ENCODE results near the gene HSF5. TPM values are rescaled to one million over a fixed set of nuclear protein-coding genes. Genes with fewer than 3 reads are reported as not detected.
"Not testable (repeated sequence)": the region's sequence is repeated elsewhere in the genome, so short reads cannot be mapped to it uniquely, and the experiment has no call there.

Gene HSF5
- total RNA-seq, 1 donor from 2014 or later, result 5.5 TPM

GRCh38 chr17:58507123-58507634 lies 19.0 kb upstream of the HSF5 start:
- Mint-ChIP-seq H3K27me3 (no peaks in the 10 kb centered on the region), H3K36me3 (ENCODE audit: low read depth) (peaks cover 92% of the 10 kb centered on the region), H3K4me3 (no peak overlapping the region), H3K27ac (no peak overlapping the region), H3K4me1 (peaks cover 50% of the 10 kb centered on the region), H3K9me3 (no peaks in the 10 kb centered on the region)
- CTCF ChIA-PET, result no interaction called here
- POLR2A ChIA-PET, result interaction anchor here (0.7 to 1.4 kb wide), 3 partner anchors 11 to 190 kb away, joined by 3 to 5 read pairs (median 4); no protein-coding TSS in a partner anchor
- intact Hi-C loops (cut with micrococcal nuclease), result no loop called here
- no peak for TF ChIP-seq CTCF (IDR thresholded peaks at IDR 0.05)
- DNase-seq, result no peak
- no peak for ATAC-seq (ENCODE audit: low read depth)

GRCh38 chr17:58506354-58507080 lies 18.3 kb upstream of the HSF5 start:
- TF ChIP-seq CTCF (IDR thresholded peaks at IDR 0.05), result no peak
- Mint-ChIP-seq H3K27me3 (no peaks in the 10 kb centered on the region), H3K9me3 (no peaks in the 10 kb centered on the region), H3K4me1 (peaks cover 44% of the 10 kb centered on the region), H3K27ac (peak overlapping the region; percentile 50), H3K36me3 (ENCODE audit: low read depth) (peaks cover 86% of the 10 kb centered on the region), H3K4me3 (no peak overlapping the region)
- DNase-seq, result no peak
- no peak for ATAC-seq (ENCODE audit: low read depth)
- CTCF ChIA-PET, result no interaction called here
- POLR2A ChIA-PET, result interaction anchor here (1.4 to 4.1 kb wide), 5 partner anchors 9 to 189 kb away, joined by 5 to 33 read pairs (median 26); partner anchors contain the start of genes HSF5 and MTMR4
- intact Hi-C loops (cut with micrococcal nuclease), result no loop called here

- ATAC-seq (ENCODE audit: low read depth) (peak; percentile 94), DNase-seq (peak; percentile 44)
- CTCF ChIA-PET, result interaction anchor here (0.9 to 2.3 kb wide), 5 partner anchors 14 to 255 kb away, joined by 3 to 7 read pairs (median 7); partner anchors contain the start of gene HSF5
- Mint-ChIP-seq H3K27me3 (no peaks in the 10 kb centered on the region), H3K27ac (peak overlapping the region; percentile 97), H3K36me3 (ENCODE audit: low read depth) (peaks cover 79% of the 10 kb centered on the region), H3K4me1 (peaks cover 28% of the 10 kb centered on the region), H3K4me3 (peak overlapping the region; percentile 64), H3K9me3 (no peaks in the 10 kb centered on the region)
- intact Hi-C loops (cut with micrococcal nuclease), result loop anchor here (1.0 kb wide), 2 partner anchors 8 to 18 kb away; no protein-coding TSS in a partner anchor
- POLR2A ChIA-PET, result interaction anchor here (0.6 to 4.1 kb wide), 19 partner anchors 8 to 713 kb away, joined by 3 to 33 read pairs (median 6); partner anchors contain the start of genes HSF5, MTMR4, RAD51C and SUPT4H1
- TF ChIP-seq CTCF (IDR thresholded peaks at IDR 0.05), result no peak
Measured at GRCh38 chr17:58504826-58505351, 16.7 kb upstream of the HSF5 start.

- DNase-seq (no peak), ATAC-seq (ENCODE audit: low read depth) (no peak)
- intact Hi-C loops (cut with micrococcal nuclease), result no loop called here
- Mint-ChIP-seq H3K9me3 (no peaks in the 10 kb centered on the region), H3K4me3 (no peak overlapping the region), H3K4me1 (peaks cover 26% of the 10 kb centered on the region), H3K27ac (peak overlapping the region; percentile 74), H3K36me3 (ENCODE audit: low read depth) (peaks cover 75% of the 10 kb centered on the region), H3K27me3 (no peaks in the 10 kb centered on the region)
- TF ChIP-seq CTCF (IDR thresholded peaks at IDR 0.05), result no peak
- ChIA-PET CTCF (interaction anchor here (1.5 to 2.3 kb wide), 2 partner anchors 16 to 186 kb away, joined by 7 read pairs; partner anchors contain the start of gene HSF5), POLR2A (interaction anchor here (1.0 to 4.1 kb wide), 6 partner anchors 9 to 171 kb away, joined by 4 to 33 read pairs (median 14); partner anchors contain the start of gene HSF5)
Measured at GRCh38 chr17:58503866-58504265, 15.7 kb upstream of the HSF5 start.

DNA sequence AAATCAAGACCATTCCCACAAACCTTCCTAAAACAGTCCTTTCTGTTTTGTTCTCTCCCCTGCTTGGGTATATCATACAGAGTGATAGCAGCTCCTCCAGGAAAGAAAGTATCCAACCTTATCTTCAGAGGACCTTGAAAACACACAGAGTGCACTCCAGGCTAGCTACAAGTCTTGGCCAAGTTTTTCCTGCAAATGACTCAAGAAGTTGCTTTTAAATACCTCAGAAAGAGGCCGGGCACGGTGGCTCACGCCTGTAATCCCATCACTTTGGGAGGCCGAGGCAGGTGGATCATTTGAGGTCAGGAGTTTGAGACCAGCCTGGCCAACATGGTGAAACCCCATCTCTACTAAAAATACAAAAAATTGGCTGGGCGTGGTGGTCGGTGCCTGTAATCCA lies 14.9 kb upstream of the HSF5 start:
- CTCF ChIA-PET; H3K27me3 Mint-ChIP-seq; H3K9me3 Mint-ChIP-seq; DNase-seq; H3K4me3 Mint-ChIP-seq; intact Hi-C loops (cut with micrococcal nuclease); ATAC-seq (ENCODE audit: low read depth): not testable (repeated sequence)
- H3K27ac Mint-ChIP-seq, result peak overlapping the region; percentile 74
- POLR2A ChIA-PET, result interaction anchor here (4.1 kb wide), 1 partner anchor 14 kb away, joined by 33 read pairs; the partner anchor contains the start of gene HSF5
- H3K36me3 Mint-ChIP-seq (ENCODE audit: low read depth), result peaks cover 74% of the 10 kb centered on the region
- H3K4me1 Mint-ChIP-seq, result peaks cover 28% of the 10 kb centered on the region
